Measurements from ENCODE around the gene SLC28A1. TPM values are rescaled to one million over a fixed set of nuclear protein-coding genes. Genes with fewer than 3 reads are reported as not detected.

The SLC28A1 gene
- total RNA-seq, 2 experiments from 2014 or later = not detected

DNA sequence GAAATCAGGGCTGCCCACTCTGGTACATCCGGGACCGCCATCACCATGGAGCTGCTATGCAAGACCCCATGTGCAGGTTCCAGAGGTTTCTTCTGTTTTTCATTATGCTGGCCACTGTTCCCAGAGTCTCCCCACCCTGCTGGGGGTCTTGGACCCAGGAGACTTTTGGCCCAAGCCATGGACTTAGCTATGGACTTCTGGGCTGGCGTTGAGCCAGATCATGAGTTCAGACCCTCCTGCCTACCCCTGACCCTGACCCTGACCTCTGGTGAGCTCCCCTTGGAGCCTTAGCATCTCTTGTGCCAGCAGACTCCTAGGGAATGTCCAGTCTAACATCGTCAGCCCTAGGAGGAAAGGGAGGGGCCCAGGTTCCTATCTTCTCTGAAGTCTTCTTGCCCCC is 25.3 kb downstream of the SLC28A1 start:
- Histone ChIP-seq H3K4me2 (ENCODE audit: low read length) (no peak overlapping the region), H3K9me3 (ENCODE audit: low read length) (no peaks in the 10 kb centered on the region), H3K4me1 (ENCODE audit: insufficient read depth, low read length, poor library complexity, severe bottlenecking) (no peaks in the 10 kb centered on the region), H3K36me3 (ENCODE audit: insufficient read depth, low read length) (no peaks in the 10 kb centered on the region), H3K4me3 (ENCODE audit: low read depth, low read length, poor library complexity, severe bottlenecking) (no peak overlapping the region), H3K9me2 (ENCODE audit: insufficient read depth, low read length) (no peaks in the 10 kb centered on the region), H3K79me2 (ENCODE audit: insufficient read depth, low read depth, low read length) (no peaks in the 10 kb centered on the region), H3K27ac (ENCODE audit: low read depth, low read length, poor library complexity, severe bottlenecking) (no peak overlapping the region), H2AFZ (ENCODE audit: low read length) (no peak overlapping the region), H4K20me1 (ENCODE audit: insufficient read depth, low read length) (no peaks in the 10 kb centered on the region)
- BruUV-seq (replicated peaks) = no TSS peak
- ChIA-PET POLR2A (interaction anchor here (1.0 kb wide), 1 partner anchor 14 kb away, joined by 3 read pairs; no protein-coding TSS in a partner anchor), CTCF (ENCODE audit: unreplicated experiment) (no interaction called here)
- no peak for TF ChIP-seq EZH2phosphoT487 (IDR thresholded peaks at IDR 0.05; ENCODE audit: borderline replicate concordance, low read depth, low read length)
- TF ChIP-seq, protein P1, sequence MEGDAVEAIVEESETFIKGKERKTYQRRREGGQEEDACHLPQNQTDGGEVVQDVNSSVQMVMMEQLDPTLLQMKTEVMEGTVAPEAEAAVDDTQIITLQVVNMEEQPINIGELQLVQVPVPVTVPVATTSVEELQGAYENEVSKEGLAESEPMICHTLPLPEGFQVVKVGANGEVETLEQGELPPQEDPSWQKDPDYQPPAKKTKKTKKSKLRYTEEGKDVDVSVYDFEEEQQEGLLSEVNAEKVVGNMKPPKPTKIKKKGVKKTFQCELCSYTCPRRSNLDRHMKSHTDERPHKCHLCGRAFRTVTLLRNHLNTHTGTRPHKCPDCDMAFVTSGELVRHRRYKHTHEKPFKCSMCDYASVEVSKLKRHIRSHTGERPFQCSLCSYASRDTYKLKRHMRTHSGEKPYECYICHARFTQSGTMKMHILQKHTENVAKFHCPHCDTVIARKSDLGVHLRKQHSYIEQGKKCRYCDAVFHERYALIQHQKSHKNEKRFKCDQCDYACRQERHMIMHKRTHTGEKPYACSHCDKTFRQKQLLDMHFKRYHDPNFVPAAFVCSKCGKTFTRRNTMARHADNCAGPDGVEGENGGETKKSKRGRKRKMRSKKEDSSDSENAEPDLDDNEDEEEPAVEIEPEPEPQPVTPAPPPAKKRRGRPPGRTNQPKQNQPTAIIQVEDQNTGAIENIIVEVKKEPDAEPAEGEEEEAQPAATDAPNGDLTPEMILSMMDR (conservative IDR thresholded peaks at IDR 0.05; ENCODE audit: low read length) = no peak
- DNase-seq (ENCODE audit: low spot score) = no peak
- intact Hi-C loops (cut with micrococcal nuclease; ENCODE audit: unreplicated experiment) = no loop called here

DNA sequence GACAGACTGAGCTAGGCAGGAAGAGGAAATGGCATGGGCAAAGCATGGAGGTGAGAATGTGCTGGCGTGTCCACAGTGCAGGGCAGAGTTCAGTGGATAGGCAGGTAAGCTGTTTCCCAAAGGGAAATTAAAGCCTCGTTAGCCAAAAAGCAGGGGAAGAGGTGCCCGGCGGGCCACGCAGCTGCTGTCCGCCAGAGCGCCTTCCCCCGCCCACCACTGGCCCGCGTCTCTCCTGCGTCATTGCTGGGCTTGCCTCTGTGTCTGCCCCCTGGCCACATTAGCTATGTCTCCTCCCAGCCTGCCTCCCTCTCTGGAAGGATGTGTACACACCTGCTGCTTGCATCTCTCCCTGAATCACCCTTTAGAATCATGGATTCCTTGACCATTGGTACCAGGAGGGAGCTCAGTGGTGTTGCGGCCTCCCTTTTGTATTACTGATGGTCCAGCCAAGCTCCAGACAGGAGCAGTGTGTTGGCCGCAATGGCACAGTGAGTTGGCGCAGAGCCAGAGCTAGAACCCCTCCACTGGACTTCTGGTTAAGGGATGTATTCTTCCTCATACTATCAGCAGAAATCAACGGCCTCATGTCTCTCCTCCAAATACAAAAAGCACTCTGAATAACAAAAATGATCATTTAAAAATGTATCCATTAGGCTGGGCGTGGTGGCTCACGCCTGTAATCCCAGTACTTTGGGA is 26.6 kb downstream of the SLC28A1 start:
- Histone ChIP-seq H2AFZ (ENCODE audit: low read length) (no peak overlapping the region), H3K79me2 (ENCODE audit: insufficient read depth, low read depth, low read length) (no peaks in the 10 kb centered on the region), H3K9me2 (ENCODE audit: insufficient read depth, low read length) (no peaks in the 10 kb centered on the region), H3K9me3 (ENCODE audit: low read length) (no peaks in the 10 kb centered on the region), H3K4me3 (ENCODE audit: low read depth, low read length, poor library complexity, severe bottlenecking) (no peak overlapping the region), H3K27ac (ENCODE audit: low read depth, low read length, poor library complexity, severe bottlenecking) (no peak overlapping the region), H4K20me1 (ENCODE audit: insufficient read depth, low read length) (no peaks in the 10 kb centered on the region), H3K4me2 (ENCODE audit: low read length) (no peak overlapping the region), H3K36me3 (ENCODE audit: insufficient read depth, low read length) (no peaks in the 10 kb centered on the region), H3K4me1 (ENCODE audit: insufficient read depth, low read length, poor library complexity, severe bottlenecking) (no peaks in the 10 kb centered on the region)
- no TSS peak for BruUV-seq (replicated peaks)
- intact Hi-C loops (cut with micrococcal nuclease; ENCODE audit: unreplicated experiment) = no loop called here
- ChIA-PET CTCF (ENCODE audit: unreplicated experiment) (no interaction called here), POLR2A (no interaction called here)
- no peak for DNase-seq (ENCODE audit: low spot score)
- no peak for TF ChIP-seq EZH2phosphoT487 (IDR thresholded peaks at IDR 0.05; ENCODE audit: borderline replicate concordance, low read depth, low read length)
- TF ChIP-seq, protein P1 (conservative IDR thresholded peaks at IDR 0.05; ENCODE audit: low read length) = no peak

DNA sequence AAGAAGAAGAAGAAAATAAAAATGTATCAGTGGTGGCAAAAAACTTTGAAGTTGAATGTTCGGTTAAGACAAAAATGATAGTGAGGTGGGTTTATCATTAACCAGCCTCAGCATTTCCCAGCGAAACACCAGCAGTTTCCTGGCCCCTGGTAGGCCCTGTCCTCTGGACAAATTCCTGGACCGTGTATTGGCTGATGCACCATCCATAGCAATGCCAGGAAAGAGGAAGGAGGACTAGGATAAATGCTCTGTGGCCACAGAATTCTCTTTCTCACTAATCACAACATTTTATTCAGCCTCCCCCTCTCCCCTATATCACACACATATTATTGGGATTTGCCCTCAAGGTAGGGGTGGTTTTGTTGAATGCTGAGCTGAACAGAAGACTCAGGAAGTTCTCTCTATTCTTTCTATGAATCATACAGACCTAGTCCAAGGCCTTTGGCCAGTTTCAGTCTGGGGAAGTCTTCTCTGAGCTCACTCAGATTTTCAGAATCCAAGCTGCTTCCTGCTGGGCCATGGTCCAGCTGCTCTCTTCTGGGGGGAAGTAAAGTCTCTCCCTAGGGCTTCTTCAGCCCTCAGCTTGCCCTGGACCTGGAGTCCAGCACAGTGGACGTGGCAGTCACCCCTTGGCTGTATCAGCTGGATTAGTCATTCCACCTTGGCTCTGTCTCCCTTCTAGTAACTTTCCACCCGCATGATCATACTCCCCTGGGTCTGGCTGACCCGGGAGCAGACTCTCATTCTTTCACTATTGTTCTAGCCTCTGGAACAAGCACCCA is 27.6 kb downstream of the SLC28A1 start:
- Histone ChIP-seq H3K4me3 (ENCODE audit: low read depth, low read length, poor library complexity, severe bottlenecking) (no peak overlapping the region), H3K9me2 (ENCODE audit: insufficient read depth, low read length) (no peaks in the 10 kb centered on the region), H3K27ac (ENCODE audit: low read depth, low read length, poor library complexity, severe bottlenecking) (no peak overlapping the region), H2AFZ (ENCODE audit: low read length) (no peak overlapping the region), H4K20me1 (ENCODE audit: insufficient read depth, low read length) (no peaks in the 10 kb centered on the region), H3K4me1 (ENCODE audit: insufficient read depth, low read length, poor library complexity, severe bottlenecking) (no peaks in the 10 kb centered on the region), H3K4me2 (ENCODE audit: low read length) (no peak overlapping the region), H3K36me3 (ENCODE audit: insufficient read depth, low read length) (no peaks in the 10 kb centered on the region), H3K79me2 (ENCODE audit: insufficient read depth, low read depth, low read length) (no peaks in the 10 kb centered on the region), H3K9me3 (ENCODE audit: low read length) (no peaks in the 10 kb centered on the region)
- CTCF ChIA-PET (ENCODE audit: unreplicated experiment) = no interaction called here
- POLR2A ChIA-PET = no interaction called here
- TF ChIP-seq, protein P1 (conservative IDR thresholded peaks at IDR 0.05; ENCODE audit: low read length) = no peak
- TF ChIP-seq EZH2phosphoT487 (IDR thresholded peaks at IDR 0.05; ENCODE audit: borderline replicate concordance, low read depth, low read length) = no peak
- no peak for DNase-seq (ENCODE audit: low spot score)
- intact Hi-C loops (cut with micrococcal nuclease; ENCODE audit: unreplicated experiment) = no loop called here
- BruUV-seq (replicated peaks) = no TSS peak

Measured in OCI-LY7 (cell line).